GM19351 (cell line): ENCODE results near the gene CDHR5.

Source experiments
- ATAC-seq: cut with Tn5 transposase; IDR thresholded peaks from one replicate; pipeline ENCODE4 v1.9.1; 2021; ENCODE audit warnings: mild to moderate bottlenecking, moderate library complexity; ENCODE audit not compliant: unreplicated experiment

Gene CDHR5

GRCh38 chr11:612201-612960, 12.4 kb downstream of the CDHR5 start:
- no peak for ATAC-seq

GRCh38 chr11:611001-611996, 13.5 kb downstream of the CDHR5 start:
- ATAC-seq = no peak

GRCh38 chr11:610146-610801, 14.5 kb downstream of the CDHR5 start:
- ATAC-seq = no peak

GRCh38 chr11:609341-609811, 15.4 kb downstream of the CDHR5 start:
- no peak for ATAC-seq

- ATAC-seq = no peak
These were observed 15.9 kb downstream of the CDHR5 start for GRCh38 chr11:608791-609251.

GRCh38 chr11:607971-608659, 16.6 kb downstream of the CDHR5 start:
- no peak for ATAC-seq

- no peak for ATAC-seq
These were observed 17.6 kb downstream of the CDHR5 start for GRCh38 chr11:607020-607780.

- no peak for ATAC-seq
These were observed 18.5 kb downstream of the CDHR5 start for GRCh38 chr11:606245-606644.

- ATAC-seq = no peak
These were observed 19.2 kb downstream of the CDHR5 start for GRCh38 chr11:605286-606129.

GRCh38 chr11:603154-603553, 21.6 kb downstream of the CDHR5 start:
- no peak for ATAC-seq

GRCh38 chr11:601573-602245, 23.0 kb downstream of the CDHR5 start:
- ATAC-seq = no peak

- no peak for ATAC-seq
These were observed 26.6 kb downstream of the CDHR5 start for GRCh38 chr11:598005-598680.

GRCh38 chr11:597166-597725, 27.5 kb downstream of the CDHR5 start:
- no peak for ATAC-seq

- ATAC-seq = no peak
These were observed 28.4 kb downstream of the CDHR5 start for GRCh38 chr11:596374-596773.

GRCh38 chr11:595400-595799, 29.4 kb downstream of the CDHR5 start:
- ATAC-seq = no peak

- ATAC-seq = no peak
These were observed 31.4 kb downstream of the CDHR5 start for GRCh38 chr11:593347-593746.

GRCh38 chr11:592918-593317, 31.8 kb downstream of the CDHR5 start:
- no peak for ATAC-seq
